D721Med (cell line): Measurements from ENCODE around the gene KIF2A.

Experiments used
- DNase-seq: peaks from one replicate; pipeline ENCODE4 v3.0.0; 2011; ENCODE audit warnings: low spot score; ENCODE audit not compliant: insufficient read length
- FAIRE-seq: peaks from 2 replicates; lab custom pipeline; 2011; peaks lifted over from hg19 to GRCh38; lab: Jason Lieb, UNC
- TF ChIP-seq, protein P1 (sequence below): IDR thresholded peaks from 2 replicates; pipeline ENCODE4 v1.5.1; 2012; ENCODE audit warnings: mild to moderate bottlenecking, control low read depth; ENCODE audit not compliant: insufficient read depth; ENCODE audit errors: missing control alignments

KIF2A gene

DNA sequence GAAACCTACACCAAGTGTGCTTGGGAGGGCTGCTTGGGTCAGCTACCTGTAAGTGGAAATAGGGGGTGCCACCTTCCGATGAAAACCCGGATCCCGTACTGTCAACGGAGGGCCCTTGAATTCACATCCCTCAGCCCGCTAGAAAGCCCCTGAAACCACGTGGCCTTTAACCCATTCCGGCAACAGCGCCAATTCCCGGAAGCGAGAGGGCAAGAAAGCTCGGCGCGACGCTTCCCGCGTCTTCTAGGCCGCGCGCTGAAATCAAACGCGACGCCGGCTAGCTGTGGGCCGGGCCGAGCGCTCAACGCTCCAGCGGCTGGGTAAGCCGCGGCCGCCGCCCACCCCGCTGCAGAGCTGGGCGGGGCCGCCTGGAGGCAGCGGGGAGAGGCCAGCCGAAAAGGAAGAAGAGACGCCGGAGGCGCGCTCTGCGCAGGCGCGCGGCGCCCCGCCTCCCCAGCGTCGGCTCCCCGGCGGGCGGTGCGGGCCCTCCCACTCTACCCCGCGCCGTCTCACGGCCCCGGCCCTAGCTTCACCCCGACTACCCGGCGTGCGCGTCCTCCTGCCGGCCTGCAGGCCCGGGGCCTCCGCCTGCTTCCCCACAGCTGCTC is at the start of gene KIF2A:
KIF2A (plus strand) TSS at position 492 of the 608 bp plus-strand sequence. CDS start 267 bp downstream, outside the sequence.
- TF ChIP-seq, protein P1, sequence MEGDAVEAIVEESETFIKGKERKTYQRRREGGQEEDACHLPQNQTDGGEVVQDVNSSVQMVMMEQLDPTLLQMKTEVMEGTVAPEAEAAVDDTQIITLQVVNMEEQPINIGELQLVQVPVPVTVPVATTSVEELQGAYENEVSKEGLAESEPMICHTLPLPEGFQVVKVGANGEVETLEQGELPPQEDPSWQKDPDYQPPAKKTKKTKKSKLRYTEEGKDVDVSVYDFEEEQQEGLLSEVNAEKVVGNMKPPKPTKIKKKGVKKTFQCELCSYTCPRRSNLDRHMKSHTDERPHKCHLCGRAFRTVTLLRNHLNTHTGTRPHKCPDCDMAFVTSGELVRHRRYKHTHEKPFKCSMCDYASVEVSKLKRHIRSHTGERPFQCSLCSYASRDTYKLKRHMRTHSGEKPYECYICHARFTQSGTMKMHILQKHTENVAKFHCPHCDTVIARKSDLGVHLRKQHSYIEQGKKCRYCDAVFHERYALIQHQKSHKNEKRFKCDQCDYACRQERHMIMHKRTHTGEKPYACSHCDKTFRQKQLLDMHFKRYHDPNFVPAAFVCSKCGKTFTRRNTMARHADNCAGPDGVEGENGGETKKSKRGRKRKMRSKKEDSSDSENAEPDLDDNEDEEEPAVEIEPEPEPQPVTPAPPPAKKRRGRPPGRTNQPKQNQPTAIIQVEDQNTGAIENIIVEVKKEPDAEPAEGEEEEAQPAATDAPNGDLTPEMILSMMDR = no peak
- FAIRE-seq = no peak

DNA sequence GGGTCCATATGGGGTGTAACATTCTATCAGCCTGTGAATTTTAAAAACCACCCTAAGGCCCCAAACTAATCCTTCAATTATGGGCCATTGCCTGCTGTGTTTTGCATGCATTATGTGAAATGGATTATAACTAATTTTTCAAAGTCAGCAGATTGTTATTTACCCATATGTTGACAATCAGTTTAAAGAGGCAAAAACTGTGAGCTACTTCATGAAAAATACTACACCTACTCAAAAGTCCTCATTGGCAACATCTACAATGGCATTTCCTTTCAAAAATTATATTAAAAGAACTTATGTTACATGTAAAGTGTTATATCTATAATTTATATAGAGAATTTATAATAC is 49.0 kb upstream of the KIF2A start:
- TF ChIP-seq, protein P1 = no peak
- DNase-seq (no peak), FAIRE-seq (no peak)

More for the DNA sequence above, at the start of gene KIF2A:
- DNase-seq = peak; percentile 84

DNA sequence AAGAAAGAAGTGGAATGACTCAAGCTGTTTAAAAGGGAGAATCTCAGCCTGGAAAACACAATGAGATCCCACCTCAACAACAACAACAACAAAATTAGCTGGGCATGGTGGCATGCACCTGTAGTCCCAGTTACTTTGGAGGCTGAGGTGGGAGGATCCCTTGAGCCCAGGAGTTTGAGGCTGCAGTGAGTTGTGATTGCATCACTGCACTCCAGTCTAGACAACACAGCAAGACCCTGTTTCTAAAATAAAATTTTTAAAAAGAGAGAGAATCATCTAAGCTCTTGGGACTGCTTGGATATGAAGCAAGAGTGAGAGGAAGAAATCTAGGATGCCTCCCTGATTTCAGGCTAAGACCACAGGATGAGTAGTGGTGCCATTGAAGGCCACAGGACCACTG is 47.4 kb upstream of the KIF2A start:
- DNase-seq = no peak
- FAIRE-seq = no peak
- TF ChIP-seq, protein P1 = no peak

DNA sequence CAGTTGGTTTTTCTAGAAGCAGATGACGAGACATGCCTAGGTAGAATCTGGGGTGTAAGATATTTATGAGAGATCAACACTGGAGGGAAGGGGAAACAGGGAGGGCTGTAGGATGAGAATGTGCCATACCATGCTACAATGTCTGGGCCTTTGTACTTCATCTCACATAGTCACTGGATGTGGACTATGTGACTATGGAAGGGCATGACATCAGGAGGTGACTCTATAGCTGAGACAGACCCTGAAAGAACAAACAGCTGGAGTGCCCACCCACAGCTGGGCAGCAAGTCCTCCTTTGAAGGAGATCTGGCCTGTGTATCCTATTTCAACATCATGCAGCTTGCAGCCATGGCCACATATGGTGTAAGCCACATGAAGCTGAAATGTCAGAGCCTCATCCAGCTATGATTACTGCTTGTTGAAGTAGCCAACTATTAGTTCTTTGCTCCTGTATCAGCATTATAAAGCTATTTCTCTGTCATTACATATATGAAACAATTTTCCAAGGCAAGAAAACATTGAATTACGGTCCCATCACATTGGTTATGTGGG is 46.2 kb upstream of the KIF2A start:
- DNase-seq = no peak
- FAIRE-seq = no peak
- TF ChIP-seq, protein P1 = no peak

DNA sequence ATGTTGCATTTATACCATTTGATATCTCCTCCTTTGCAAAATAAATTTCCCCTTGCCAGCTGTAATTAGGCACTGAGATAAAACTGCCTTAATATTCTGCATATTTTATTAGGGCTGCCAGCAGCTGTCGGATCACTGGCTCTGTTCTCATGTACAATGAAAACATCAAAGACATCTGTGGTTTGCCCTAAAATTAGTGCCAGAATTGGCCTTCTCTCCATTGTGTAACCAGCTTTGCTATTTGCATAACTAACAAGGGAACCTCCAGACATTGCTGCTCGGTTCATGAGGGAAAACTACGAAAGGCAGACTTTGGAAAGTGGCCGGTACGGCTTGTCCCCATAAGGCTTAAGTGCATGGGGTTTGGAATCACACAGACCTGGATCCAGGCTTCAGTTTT is 45.5 kb upstream of the KIF2A start:
- TF ChIP-seq, protein P1 = no peak
- FAIRE-seq = no peak
- DNase-seq = no peak

DNA sequence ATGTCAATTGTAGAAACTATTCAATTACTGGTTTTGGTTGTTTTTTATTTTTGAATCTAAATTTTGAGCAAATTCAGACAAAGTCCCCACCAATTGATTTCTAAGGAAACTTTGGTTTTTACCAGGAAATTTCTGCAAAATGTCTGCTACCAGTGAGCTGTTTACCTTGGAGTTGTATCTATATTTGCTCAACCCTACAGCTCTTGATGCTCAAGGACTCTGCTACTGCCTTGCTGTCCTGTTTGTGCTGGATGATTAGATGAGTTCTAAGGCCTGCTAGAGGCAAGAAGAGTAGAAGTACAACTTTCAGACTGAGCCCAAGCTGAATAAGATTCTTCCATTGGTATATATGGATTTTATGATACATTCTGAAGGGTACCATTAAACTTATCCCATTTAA is 42.6 kb upstream of the KIF2A start:
- TF ChIP-seq, protein P1 = no peak
- DNase-seq (no peak), FAIRE-seq (no peak)

DNA sequence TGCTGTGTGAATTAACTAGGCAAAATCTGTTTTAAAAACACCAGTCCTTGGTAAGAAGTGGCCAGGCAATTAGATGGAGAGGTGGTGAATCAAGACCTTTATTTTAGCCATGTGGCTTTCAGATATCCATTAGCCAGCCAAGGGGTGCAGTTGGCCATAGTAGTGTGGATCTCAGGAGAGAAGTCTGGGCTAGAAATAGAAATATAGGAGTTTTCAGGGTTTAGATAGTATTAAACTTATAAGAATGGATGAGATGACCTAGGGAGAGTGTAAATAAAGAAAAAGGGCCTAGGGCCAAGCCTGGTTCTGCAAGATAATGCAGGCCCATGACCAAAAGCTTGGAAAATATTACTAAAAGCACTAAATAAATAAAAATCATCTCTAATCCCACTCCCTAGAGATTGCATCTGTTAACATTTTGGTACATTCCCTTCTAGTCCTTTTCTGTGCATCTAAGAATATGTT is 40.3 kb upstream of the KIF2A start:
- DNase-seq (no peak), FAIRE-seq (no peak)
- TF ChIP-seq, protein P1 = no peak
